Heart right ventricle (tissue), 16 donors: ENCODE results near the gene KIF1A. TPM values are rescaled to one million over a fixed set of nuclear protein-coding genes. Genes with fewer than 3 reads are reported as not detected.

Experiments
- ATAC-seq, 8 donors: fragments of 200-7000 bp; cut with Tn5 transposase; one replicate each; pipeline ENCODE4 v1.9.1; 2020; ENCODE audit warnings: mild to moderate bottlenecking in 8 of 8, moderate library complexity in 8 of 8, moderate number of reproducible peaks in 1 of 8
- DNase-seq, 2 donors: peaks; one replicate each; pipeline ENCODE4 v3.0.0-alpha.2; 2020
- H3K27ac ChIP-seq, 10 donors: fragments of 200-600 bp; sonication (generic) in 2 of 10; one replicate each; pipeline versions ENCODE4 v1.5.0 to v1.8.0; 2020 to 2022; ENCODE audit warnings: mild to moderate bottlenecking in 3 of 10
- H3K27me3 ChIP-seq, 7 donors: fragments of 200-600 bp; one replicate each; pipeline ENCODE4 v1.8.0; 2021 to 2022; ENCODE audit warnings: mild to moderate bottlenecking in 2 of 7
- H3K36me3 ChIP-seq, 9 donors: fragments of 200-600 bp; sonication (generic) in 1 of 9; one replicate each; pipeline versions ENCODE4 v1.5.0 to v1.8.0; 2020 to 2022; ENCODE audit warnings: mild to moderate bottlenecking in 2 of 9
- H3K4me1 ChIP-seq, 9 donors: fragments of 200-600 bp; sonication (generic) in 1 of 9; one replicate each; pipeline versions ENCODE4 v1.5.0 to v1.8.0; 2020 to 2022; ENCODE audit warnings: mild to moderate bottlenecking in 4 of 9
- H3K4me3 ChIP-seq, 10 donors: fragments of 200-600 bp; sonication (generic) in 2 of 10; one replicate each; pipeline versions ENCODE4 v1.5.0 to v1.8.0; 2020 to 2022; ENCODE audit warnings: mild to moderate bottlenecking in 7 of 10, moderate library complexity in 2 of 10
- H3K9me3 ChIP-seq, 11 donors: fragments of 200-600 bp in 10 of 11; sonication (generic) in 2 of 11; one replicate each; pipeline versions ENCODE4 v1.5.0 to v1.8.0; 2013 to 2022; ENCODE audit warnings: mild to moderate bottlenecking in 2 of 11, control low read depth in 1 of 11, moderate library complexity in 1 of 11
- CTCF ChIP-seq, 9 donors: fragments of 200-600 bp; sonication (generic) in 2 of 9; IDR thresholded peaks; one replicate each; pipeline versions ENCODE4 v1.5.0 to v1.8.0; 2021 to 2022; ENCODE audit warnings: antibody characterized with exemption in 9 of 9, mild to moderate bottlenecking in 5 of 9, moderate library complexity in 1 of 9
- whole genome bisulfite sequencing, 2 donors: extraction: QIAGEN DNeasy Blood & Tissue Kit; methylation state at CpG; one replicate each; pipeline ENCODE4 v1.1.7; 2013; ENCODE audit warnings: inconsistent platforms in 1 of 2; 5-methylcytosine and 5-hydroxymethylcytosine counted together
- intact Hi-C, 10 donors: fragments of 100-400 bp; cut with DNase I; formaldehyde crosslinking; loops; one replicate each; pipeline versions ENCODE4 v1.11.1 to v1.14.2; 2022
- polyA plus RNA-seq, 2 donors: library from polyadenylated mRNA; stranded (reverse); fragments of 200-250 nt; gene quantifications; one replicate each; pipeline ENCODE4 v1.2.3, GENCODE V29; 2013
- total RNA-seq, 10 donors: library from RNA; stranded (reverse); fragmentation: NEBNext Ultra II Directional in 3 of 10; extraction: Animal tissue kit (Norgen Biotek cat#: 25700) in 3 of 10; gene quantifications; one replicate each; pipeline versions ENCODE4 v1.2.1 to v1.2.4, GENCODE V29; 2021 to 2023
- donor health status: Arrhythmogenic right ventricular cardiomyopathy.
- donor health status: ischemic (EF 13 %, LVEDD 7.1; RV severe dilation, severe dysfunction).
- donor health status: healthy with polysubstance abuse.
- donor health status: DM: no; HTN: yes; CAD: no.
- donor health status: DM: no; HTN: no; CAD: no.
- donor health status: ischemic (EF 25% LVEDD 6.9; RV normal size, moderate dysfunction).
- donor health status: ischemic (EF 25% LVEDD 5.7; RV mildly dilated, moderate dysfunction).
- donor health status: healthy.
- donor health status: DM: yes; HTN: yes; CAD: no.
- donor health status: Ischemic cardiomyopathy.
- donor health status: ischemic (EF 35%, LVEDD 5.7; RV mildly dilated, moderate dysfunction).
- donor health status: nonischemic (EF 11% LVEDD 7.7; RV severe dilation, severe dysfunction).
- donor health status: DM: yes; HTN: yes; CAD: no.
- donor health status: PGD.
- donor health status: ischemic (EF 29% LVEDD 5.4; RV normal size, mild dysfunction).
- donor health status: nonischemic (EF 23%, LVEDD 6.1; RV moderate dilation, normal function).

The KIF1A gene
- total and polyA plus RNA-seq, 12 donors, result 0.37 to 21.4 (median 1.4) TPM

GRCh38 chr2:240762971-240763370 is 57.0 kb downstream of the KIF1A start:
- no peak for ATAC-seq
- H3K4me1 ChIP-seq, result no peaks in the 10 kb centered on the region
- H3K27me3 ChIP-seq, result no peaks in the 10 kb centered on the region
- no peak overlapping the region for H3K27ac ChIP-seq
- no peaks in the 10 kb centered on the region for H3K9me3 ChIP-seq
- TF ChIP-seq CTCF (IDR thresholded peaks at IDR 0.05), result no peak
- DNase-seq, result no peak
- no peak overlapping the region for H3K4me3 ChIP-seq
- WGBS, 2 donors, result 88 to 93% methylated on average over 20 to 21 of the region's 21 CpGs
- no peaks in the 10 kb centered on the region for H3K36me3 ChIP-seq
- intact Hi-C loops, result no loop called here

- DNase-seq, result no peak
- H3K27me3 ChIP-seq, result no peaks in the 10 kb centered on the region
- no peak overlapping the region for H3K27ac ChIP-seq
- ATAC-seq, result no peak
- H3K9me3 ChIP-seq, result no peaks in the 10 kb centered on the region
- H3K4me1 ChIP-seq, result no peaks in the 10 kb centered on the region
- H3K4me3 ChIP-seq, result no peak overlapping the region
- 89 to 90% methylated on average over 8 of the region's 8 CpGs for WGBS, 2 donors
- H3K36me3 ChIP-seq, result no peaks in the 10 kb centered on the region
- no peak for TF ChIP-seq CTCF (IDR thresholded peaks at IDR 0.05)
- intact Hi-C loops, result no loop called here
These were observed 57.8 kb downstream of the KIF1A start for GRCh38 chr2:240762249-240762648.

GRCh38 chr2:240760576-240761246 is 59.3 kb downstream of the KIF1A start:
- TF ChIP-seq CTCF (IDR thresholded peaks at IDR 0.05), result no peak
- ATAC-seq (no peak), DNase-seq (no peak)
- WGBS, 2 donors, result 71 to 76% methylated on average over 22 of the region's 22 CpGs
- Histone ChIP-seq H3K4me1 (no peaks in the 10 kb centered on the region), H3K27me3 (peaks cover 0 to 3% (median 0%) of the 10 kb centered on the region in 7 donors), H3K27ac (no peak overlapping the region), H3K36me3 (no peaks in the 10 kb centered on the region), H3K9me3 (no peaks in the 10 kb centered on the region), H3K4me3 (no peak overlapping the region)
- intact Hi-C loops, result no loop called here

- no peak for TF ChIP-seq CTCF (IDR thresholded peaks at IDR 0.05)
- H3K36me3 ChIP-seq, result no peaks in the 10 kb centered on the region
- DNase-seq (no peak), ATAC-seq (no peak)
- no peak overlapping the region for H3K4me3 ChIP-seq
- no peaks in the 10 kb centered on the region for H3K4me1 ChIP-seq
- peaks cover 0 to 3% (median 0%) of the 10 kb centered on the region in 7 donors for H3K27me3 ChIP-seq
- intact Hi-C loops, result no loop called here
- no peak overlapping the region for H3K27ac ChIP-seq
- H3K9me3 ChIP-seq, result no peaks in the 10 kb centered on the region
- WGBS, 2 donors, result 54 to 71% methylated on average over 7 of the region's 7 CpGs
These were observed 59.9 kb downstream of the KIF1A start for GRCh38 chr2:240760121-240760520.
